HEK293 (cell line): ENCODE results near the gene QARS1.

ENCODE experiments used
- EGR2 ChIP-seq: fragments of 450-650 bp; formaldehyde crosslinking; IDR thresholded peaks from 2 replicates; pipeline ENCODE4 v1.5.1; 2016; ENCODE audit warnings: low read depth, missing biosample characterization, missing genetic modification characterization
- GLIS2 ChIP-seq: fragments of 450-650 bp; formaldehyde crosslinking; IDR thresholded peaks from 2 replicates; pipeline ENCODE4 v1.5.1; 2016; ENCODE audit warnings: missing biosample characterization, missing genetic modification characterization
- KLF16 ChIP-seq: fragments of 450-650 bp; formaldehyde crosslinking; IDR thresholded peaks from 2 replicates; pipeline ENCODE4 v1.5.1; 2017; ENCODE audit warnings: missing biosample characterization, missing genetic modification characterization
- MYNN ChIP-seq: fragments of 450-650 bp; formaldehyde crosslinking; IDR thresholded peaks from 2 replicates; pipeline ENCODE4 v1.5.1; 2016; ENCODE audit warnings: missing biosample characterization, missing genetic modification characterization, borderline replicate concordance
- PBX3 ChIP-seq: sonication (generic); formaldehyde crosslinking; IDR thresholded peaks from 2 replicates; pipeline ENCODE4 v1.8.1; 2022; ENCODE audit warnings: mild to moderate bottlenecking, moderate library complexity, missing genetic modification reagents
- SCRT1 ChIP-seq: fragments of 450-650 bp; formaldehyde crosslinking; IDR thresholded peaks from 2 replicates; pipeline ENCODE4 v1.5.1; 2016; ENCODE audit warnings: missing biosample characterization, missing genetic modification characterization, borderline replicate concordance
- SP3 ChIP-seq: fragments of 450-650 bp; formaldehyde crosslinking; IDR thresholded peaks from 2 replicates; pipeline ENCODE4 v1.5.1; 2016; ENCODE audit warnings: missing biosample characterization, missing genetic modification characterization
- TCF7L2 ChIP-seq: IDR thresholded peaks from 2 replicates; pipeline ENCODE4 v1.6.1; 2011; ENCODE audit warnings: low read depth, mild to moderate bottlenecking, inconsistent platforms, low read length, moderate library complexity, borderline replicate concordance
- ZBTB44 ChIP-seq: fragments of 450-650 bp; IDR thresholded peaks from 2 replicates; pipeline ENCODE4 v1.5.1; 2018; ENCODE audit warnings: missing biosample characterization, mild to moderate bottlenecking, missing genetic modification characterization
- ZNF223 ChIP-seq: fragments of 450-650 bp; formaldehyde crosslinking; IDR thresholded peaks from 2 replicates; pipeline ENCODE4 v1.5.1; 2016; ENCODE audit warnings: missing biosample characterization, missing genetic modification characterization
- ZNF311 ChIP-seq: fragments of 450-650 bp; formaldehyde crosslinking; IDR thresholded peaks from 2 replicates; pipeline ENCODE4 v1.5.1; 2017; ENCODE audit warnings: missing biosample characterization, missing genetic modification characterization, borderline replicate concordance
- ZNF335 ChIP-seq: fragments of 450-650 bp; formaldehyde crosslinking; conservative IDR thresholded peaks from 2 replicates; pipeline ENCODE4 v1.5.1; 2016; ENCODE audit warnings: missing biosample characterization, missing genetic modification characterization
- ZNF398 ChIP-seq: fragments of 450-650 bp; formaldehyde crosslinking; IDR thresholded peaks from 2 replicates; pipeline ENCODE4 v1.5.1; 2017; ENCODE audit warnings: missing biosample characterization, missing genetic modification characterization
- ZNF423 ChIP-seq: fragments of 450-650 bp; formaldehyde crosslinking; IDR thresholded peaks from 2 replicates; pipeline ENCODE4 v1.5.1; 2016; ENCODE audit warnings: missing biosample characterization, missing genetic modification characterization
- ZNF514 ChIP-seq: fragments of 450-650 bp; formaldehyde crosslinking; IDR thresholded peaks from 2 replicates; pipeline ENCODE4 v1.5.1; 2016; ENCODE audit warnings: missing biosample characterization, missing genetic modification characterization
- ZNF518A ChIP-seq: fragments of 450-650 bp; formaldehyde crosslinking; conservative IDR thresholded peaks from 2 replicates; pipeline ENCODE4 v1.5.1; 2016; ENCODE audit warnings: low read depth, missing biosample characterization, missing genetic modification characterization
- ZNF521 ChIP-seq: fragments of 450-650 bp; formaldehyde crosslinking; IDR thresholded peaks from 2 replicates; pipeline ENCODE4 v1.5.1; 2017; ENCODE audit warnings: missing biosample characterization, mild to moderate bottlenecking, missing genetic modification characterization
- ZNF560 ChIP-seq: fragments of 450-650 bp; formaldehyde crosslinking; IDR thresholded peaks from 2 replicates; pipeline ENCODE4 v1.5.1; 2017; ENCODE audit warnings: missing biosample characterization, missing genetic modification characterization, borderline replicate concordance
- ZNF843 ChIP-seq: fragments of 450-650 bp; formaldehyde crosslinking; IDR thresholded peaks from 2 replicates; pipeline ENCODE4 v1.5.1; 2016; ENCODE audit warnings: missing biosample characterization, missing genetic modification characterization
- TF ChIP-seq, protein P1 (sequence below): fragments of 450-650 bp; formaldehyde crosslinking; IDR thresholded peaks from 2 replicates; pipeline ENCODE4 v1.5.1; 2016; ENCODE audit warnings: missing biosample characterization, missing genetic modification characterization
- TF ChIP-seq, protein P2 (sequence below): fragments of 450-650 bp; formaldehyde crosslinking; IDR thresholded peaks from 2 replicates; pipeline ENCODE4 v1.5.1; 2016; ENCODE audit warnings: missing biosample characterization, missing genetic modification characterization
- TF ChIP-seq, protein P3 (sequence below): IDR thresholded peaks from 2 replicates; pipeline ENCODE4 v1.6.1; 2011; ENCODE audit warnings: mild to moderate bottlenecking, low read depth, low read length, borderline replicate concordance

Gene QARS1

DNA sequence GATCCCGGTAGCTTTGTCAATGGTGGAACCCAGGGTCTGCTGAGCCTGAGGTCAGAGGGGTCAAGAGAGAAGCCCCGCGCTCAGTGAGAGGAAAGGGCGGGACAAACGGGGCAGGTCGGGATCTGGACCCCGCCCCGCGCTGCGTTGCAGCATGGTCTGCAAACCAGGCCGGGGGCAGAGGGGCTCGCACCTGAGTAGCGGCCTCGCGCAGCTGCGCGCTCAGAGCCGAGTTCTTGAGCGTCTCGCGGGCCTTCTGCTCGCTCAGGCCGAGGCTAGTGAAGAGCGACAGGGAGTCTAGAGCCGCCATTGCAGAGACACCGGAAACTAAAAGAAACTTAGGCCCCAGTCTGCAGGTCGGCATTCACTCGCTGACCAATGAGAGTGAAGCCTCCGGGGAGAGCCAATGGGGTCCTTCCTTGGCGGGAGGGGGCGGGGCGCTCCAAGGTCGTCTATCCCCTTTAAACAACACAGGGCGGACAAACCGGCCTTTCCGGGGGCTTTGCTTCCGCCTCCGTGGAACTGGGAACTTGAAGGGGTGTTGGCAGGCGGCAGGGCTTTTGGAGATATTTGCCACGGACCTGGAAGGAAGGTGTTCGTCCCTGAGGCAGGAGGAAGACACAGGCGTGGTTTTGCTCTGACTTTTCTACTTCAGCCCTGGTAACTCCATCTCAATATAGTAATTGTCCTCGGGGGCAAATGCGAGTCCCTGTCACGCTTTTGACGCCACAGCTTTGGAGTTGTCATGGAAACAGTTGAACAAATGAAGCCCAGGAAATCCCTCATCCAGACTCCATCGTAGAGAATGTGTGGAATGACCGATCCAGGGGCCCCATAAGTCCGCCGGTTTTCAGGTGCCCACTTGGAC lies at the start of gene QARS1 (continued):
- TF ChIP-seq TCF7L2 (no peak), ZNF223 (tag by site-specific recombination) (no peak), ZNF521 (tag by site-specific recombination) (no peak), GLIS2 (tag by site-specific recombination) (no peak), PBX3 (CRISPR knock-in tag) (no peak), ZNF843 (no peak), SCRT1 (tag by site-specific recombination) (no peak), EGR2 (tag by site-specific recombination) (peak; percentile 37), ZNF423 (no peak), ZNF398 (tag by site-specific recombination) (no peak), ZBTB44 (tag by site-specific recombination) (no peak), MYNN (no peak), ZNF514 (tag by site-specific recombination) (no peak), SP3 (tag by site-specific recombination) (peak; percentile 75), KLF16 (0 out of 2 replicates have a peak, but pooled peaks have one; percentile 45), ZNF311 (tag by site-specific recombination) (no peak), ZNF335 (tag by site-specific recombination) (peak; percentile 62), ZNF560 (no peak), ZNF518A (tag by site-specific recombination) (peak; percentile 63)
- TF ChIP-seq, protein P1, sequence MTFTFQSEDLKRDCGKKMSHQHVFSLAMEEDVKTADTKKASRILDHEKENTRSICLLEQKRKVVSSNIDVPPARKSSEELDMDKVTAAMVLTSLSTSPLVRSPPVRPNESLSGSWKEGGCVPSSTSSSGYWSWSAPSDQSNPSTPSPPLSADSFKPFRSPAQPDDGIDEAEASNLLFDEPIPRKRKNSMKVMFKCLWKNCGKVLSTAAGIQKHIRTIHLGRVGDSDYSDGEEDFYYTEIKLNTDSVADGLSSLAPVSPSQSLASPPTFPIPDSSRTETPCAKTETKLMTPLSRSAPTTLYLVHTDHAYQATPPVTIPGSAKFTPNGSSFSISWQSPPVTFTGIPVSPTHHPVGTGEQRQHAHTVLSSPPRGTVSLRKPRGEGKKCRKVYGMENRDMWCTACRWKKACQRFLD (tag by site-specific recombination) = no peak
- TF ChIP-seq, protein P2, sequence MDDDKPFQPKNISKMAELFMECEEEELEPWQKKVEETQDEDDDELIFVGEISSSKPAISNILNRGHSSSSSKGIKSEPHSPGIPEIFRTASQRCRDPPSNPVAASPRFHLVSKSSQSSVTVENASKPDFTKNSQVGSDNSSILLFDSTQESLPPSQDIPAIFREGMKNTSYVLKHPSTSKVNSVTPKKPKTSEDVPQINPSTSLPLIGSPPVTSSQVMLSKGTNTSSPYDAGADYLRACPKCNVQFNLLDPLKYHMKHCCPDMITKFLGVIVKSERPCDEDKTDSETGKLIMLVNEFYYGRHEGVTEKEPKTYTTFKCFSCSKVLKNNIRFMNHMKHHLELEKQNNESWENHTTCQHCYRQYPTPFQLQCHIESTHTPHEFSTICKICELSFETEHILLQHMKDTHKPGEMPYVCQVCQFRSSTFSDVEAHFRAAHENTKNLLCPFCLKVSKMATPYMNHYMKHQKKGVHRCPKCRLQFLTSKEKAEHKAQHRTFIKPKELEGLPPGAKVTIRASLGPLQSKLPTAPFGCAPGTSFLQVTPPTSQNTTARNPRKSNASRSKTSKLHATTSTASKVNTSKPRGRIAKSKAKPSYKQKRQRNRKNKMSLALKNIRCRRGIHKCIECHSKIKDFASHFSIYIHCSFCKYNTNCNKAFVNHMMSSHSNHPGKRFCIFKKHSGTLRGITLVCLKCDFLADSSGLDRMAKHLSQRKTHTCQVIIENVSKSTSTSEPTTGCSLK (tag by site-specific recombination) = no peak
- TF ChIP-seq, protein P3, sequence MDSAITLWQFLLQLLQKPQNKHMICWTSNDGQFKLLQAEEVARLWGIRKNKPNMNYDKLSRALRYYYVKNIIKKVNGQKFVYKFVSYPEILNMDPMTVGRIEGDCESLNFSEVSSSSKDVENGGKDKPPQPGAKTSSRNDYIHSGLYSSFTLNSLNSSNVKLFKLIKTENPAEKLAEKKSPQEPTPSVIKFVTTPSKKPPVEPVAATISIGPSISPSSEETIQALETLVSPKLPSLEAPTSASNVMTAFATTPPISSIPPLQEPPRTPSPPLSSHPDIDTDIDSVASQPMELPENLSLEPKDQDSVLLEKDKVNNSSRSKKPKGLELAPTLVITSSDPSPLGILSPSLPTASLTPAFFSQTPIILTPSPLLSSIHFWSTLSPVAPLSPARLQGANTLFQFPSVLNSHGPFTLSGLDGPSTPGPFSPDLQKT = peak; percentile 38; the same call in 1 of the 2 replicates
